Esophagus muscularis mucosa (tissue), 3 donors: ENCODE data around the gene ITGA7.

ENCODE experiments used
- CTCF ChIP-seq, 3 experiments: fragments of 200-600 bp in 2 of 3; fragments of 450-650 bp in 1 of 3; sonication (generic) in 2 of 3; IDR thresholded peaks; one replicate each; pipeline ENCODE4 v1.5.1; 2017 to 2019; ENCODE audit warnings: antibody characterized with exemption in 3 of 3, mild to moderate bottlenecking in 2 of 3, moderate library complexity in 1 of 3
- POLR2A ChIP-seq: fragments of 450-650 bp; IDR thresholded peaks from one replicate; pipeline ENCODE4 v1.6.1; 2017; ENCODE audit warnings: antibody characterized with exemption, moderate library complexity, mild to moderate bottlenecking, low read depth

DNA sequence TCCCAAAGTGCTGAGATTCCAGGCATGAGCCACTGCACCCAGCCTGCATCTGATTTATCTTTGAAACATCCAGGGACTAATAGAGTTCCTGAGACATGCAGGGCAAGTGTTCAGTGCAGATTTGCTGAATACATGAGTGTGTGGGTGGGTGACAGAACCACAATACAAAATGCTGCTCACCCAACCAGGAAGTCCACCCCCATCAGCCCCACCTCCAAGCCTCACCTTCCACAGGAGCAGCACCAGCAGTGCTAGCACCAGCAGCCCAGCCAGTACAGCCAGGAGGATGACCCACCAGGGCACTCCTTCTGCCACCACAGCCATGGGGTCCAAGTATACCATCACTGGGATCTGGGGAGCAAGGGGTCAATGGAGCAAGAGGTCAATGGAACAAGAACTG is 20.0 kb downstream of the ITGA7 start:
- TF ChIP-seq CTCF (IDR thresholded peaks at IDR 0.05) (no peak), POLR2A (no peak)
